H9 (cell line): ENCODE measurements around the gene NOMO2. TPM values are rescaled to one million over a fixed set of nuclear protein-coding genes. Genes with fewer than 3 reads are reported as not detected.
"Not testable (repeated sequence)": the region's sequence is repeated elsewhere in the genome, so short reads cannot be mapped to it uniquely, and the experiment has no call there.

ENCODE experiments used
- DNase-seq: peaks from one replicate; pipeline ENCODE4 v3.0.0-alpha.2; 2017
- H2AFZ ChIP-seq: one replicate; pipeline ENCODE4 v1.6.1; 2013; ENCODE audit warnings: mild to moderate bottlenecking, low read length, control low read depth, moderate library complexity
- H2AK5ac ChIP-seq: 2 replicates; pipeline ENCODE4 v1.6.1; 2013; ENCODE audit warnings: low read length, control low read depth, mixed read lengths; ENCODE audit not compliant: insufficient read length
- H2BK120ac ChIP-seq: one replicate; pipeline ENCODE4 v1.6.1; 2013; ENCODE audit warnings: low read depth, mild to moderate bottlenecking, low read length, control low read depth, inconsistent platforms; ENCODE audit not compliant: poor library complexity, severe bottlenecking
- H2BK12ac ChIP-seq: 2 replicates; pipeline ENCODE4 v1.6.1; 2013; ENCODE audit warnings: low read length, control low read depth, mixed read lengths, low read depth; ENCODE audit not compliant: insufficient read length
- H2BK15ac ChIP-seq: 2 replicates; pipeline ENCODE4 v1.6.1; 2013; ENCODE audit warnings: low read depth, low read length, control low read depth
- H2BK20ac ChIP-seq: one replicate; pipeline ENCODE4 v1.6.1; 2013; ENCODE audit warnings: low read depth, mild to moderate bottlenecking, low read length, control low read depth, inconsistent platforms; ENCODE audit not compliant: poor library complexity, severe bottlenecking
- H2BK5ac ChIP-seq: 2 replicates; pipeline ENCODE4 v1.6.1; 2013; ENCODE audit warnings: low read length, control low read depth, mixed read lengths; ENCODE audit not compliant: insufficient read length
- H3K14ac ChIP-seq: 2 replicates; pipeline ENCODE4 v1.6.1; 2013; ENCODE audit warnings: low read length, control low read depth; ENCODE audit not compliant: insufficient read depth
- H3K18ac ChIP-seq: 2 replicates; pipeline ENCODE4 v1.6.1; 2013; ENCODE audit warnings: low read depth, mild to moderate bottlenecking, mixed read lengths, low read length, control low read depth; ENCODE audit not compliant: insufficient read length
- H3K23ac ChIP-seq: 2 replicates; pipeline ENCODE4 v1.6.1; 2013; ENCODE audit warnings: low read length, control low read depth, mixed read lengths, low read depth; ENCODE audit not compliant: insufficient read length
- H3K23me2 ChIP-seq: 2 replicates; pipeline ENCODE4 v1.6.1; 2013; ENCODE audit warnings: low read depth, mild to moderate bottlenecking, mixed read lengths, low read length, control low read depth; ENCODE audit not compliant: insufficient read length, poor library complexity, severe bottlenecking
- H3K27ac ChIP-seq: 2 replicates; pipeline ENCODE4 v1.5.1; 2013; ENCODE audit warnings: low read length, control low read depth, mixed read lengths, low read depth; ENCODE audit not compliant: insufficient read length
- H3K27me3 ChIP-seq: 2 replicates; pipeline ENCODE4 v1.6.1; 2013; ENCODE audit warnings: low read length, control low read depth, inconsistent platforms; ENCODE audit not compliant: insufficient read depth
- H3K4ac ChIP-seq: 2 replicates; pipeline ENCODE4 v1.6.1; 2013; ENCODE audit warnings: low read depth, mild to moderate bottlenecking, control low read depth, inconsistent platforms, low read length, moderate library complexity
- H3K4me1 ChIP-seq: 2 replicates; pipeline ENCODE4 v1.6.1; 2013; ENCODE audit warnings: low read length, control low read depth, inconsistent platforms; ENCODE audit not compliant: insufficient read depth
- H3K4me2 ChIP-seq: 2 replicates; pipeline ENCODE4 v1.6.1; 2013; ENCODE audit warnings: low read length, control low read depth, mixed read lengths; ENCODE audit not compliant: insufficient read length, insufficient read depth
- H3K56ac ChIP-seq: 2 replicates; pipeline ENCODE4 v1.6.1; 2013; ENCODE audit warnings: low read depth, mild to moderate bottlenecking, mixed read lengths, low read length, control low read depth; ENCODE audit not compliant: insufficient read length
- H3K79me1 ChIP-seq: 2 replicates; pipeline ENCODE4 v1.6.1; 2013; ENCODE audit warnings: low read depth, mild to moderate bottlenecking, moderate library complexity, low read length, control low read depth, inconsistent platforms; ENCODE audit not compliant: insufficient read depth, poor library complexity, severe bottlenecking
- H3K79me2 ChIP-seq: 2 replicates; pipeline ENCODE4 v1.6.1; 2013; ENCODE audit warnings: low read length, control low read depth, inconsistent platforms; ENCODE audit not compliant: insufficient read depth
- H3K9ac ChIP-seq: 2 replicates; pipeline ENCODE4 v1.6.1; 2013; ENCODE audit warnings: low read length, control low read depth, mixed read lengths; ENCODE audit not compliant: insufficient read length; ENCODE audit errors: extremely low read depth
- H3K9me3 ChIP-seq: one replicate; pipeline ENCODE4 v1.6.1; 2013; ENCODE audit warnings: low read depth, low read length, inconsistent platforms; ENCODE audit not compliant: control insufficient read depth
- H3T11ph ChIP-seq: one replicate; pipeline ENCODE4 v1.6.1; 2013; ENCODE audit warnings: mild to moderate bottlenecking, low read length, control low read depth, inconsistent platforms
- H4K20me1 ChIP-seq: one replicate; pipeline ENCODE4 v1.6.1; 2013; ENCODE audit not compliant: control insufficient read depth, insufficient read length, insufficient read depth
- H4K5ac ChIP-seq: 2 replicates; pipeline ENCODE4 v1.6.1; 2013; ENCODE audit warnings: low read depth, mild to moderate bottlenecking, mixed read lengths, low read length, control low read depth; ENCODE audit not compliant: insufficient read length
- H4K8ac ChIP-seq: replicated peaks from 2 replicates; pipeline ENCODE4 v1.6.1; 2013; ENCODE audit warnings: low read length, control low read depth, mixed read lengths, low read depth; ENCODE audit not compliant: insufficient read length
- H4K91ac ChIP-seq: 2 replicates; pipeline ENCODE4 v1.6.1; 2013; ENCODE audit warnings: low read depth, mild to moderate bottlenecking, moderate library complexity, mixed read lengths, low read length, control low read depth; ENCODE audit not compliant: insufficient read length
- H3K27ac Mint-ChIP-seq, 3 experiments: 2 replicates in 2 of 3; 3 replicates in 1 of 3; pipeline ENCODE4 v1.8.0; 2020 to 2021; ENCODE audit warnings: mixed read lengths in 3 of 3, mild to moderate bottlenecking in 1 of 3, moderate library complexity in 1 of 3
- H3K27me3 Mint-ChIP-seq: 2 replicates; pipeline ENCODE4 v1.8.0; 2021; ENCODE audit warnings: low read depth, mild to moderate bottlenecking, moderate library complexity, mixed read lengths
- H3K36me3 Mint-ChIP-seq, 3 experiments: 2 replicates in 2 of 3; 3 replicates in 1 of 3; pipeline ENCODE4 v1.8.0; 2020 to 2021; ENCODE audit warnings: low read depth in 3 of 3, mixed read lengths in 3 of 3; ENCODE audit not compliant: insufficient read depth in 1 of 3
- H3K4me1 Mint-ChIP-seq, 2 experiments: 2 replicates each; pipeline ENCODE4 v1.8.0; 2020; ENCODE audit warnings: mixed read lengths in 2 of 2
- H3K4me3 Mint-ChIP-seq, 2 experiments: 2 replicates in 1 of 2; 3 replicates in 1 of 2; pipeline ENCODE4 v1.8.0; 2020 to 2021; ENCODE audit warnings: mild to moderate bottlenecking in 2 of 2, mixed read lengths in 2 of 2, moderate library complexity in 1 of 2
- H3K9me3 Mint-ChIP-seq, 2 experiments: 2 replicates in 1 of 2; 3 replicates in 1 of 2; pipeline ENCODE4 v1.8.0; 2020; ENCODE audit warnings: mild to moderate bottlenecking in 2 of 2, mixed read lengths in 2 of 2, moderate library complexity in 1 of 2
- WGBS: extraction: QIAGEN DNeasy Blood & Tissue Kit; methylation state at CpG from one replicate; pipeline ENCODE4 v1.1.7; 2013; ENCODE audit warnings: missing lambda C conversion rate, low lambda C conversion rate, mixed read lengths; ENCODE audit not compliant: insufficient read length; ENCODE audit errors: extremely low coverage; 5-methylcytosine and 5-hydroxymethylcytosine counted together
- total RNA-seq: library from RNA; stranded (reverse); gene quantifications from 2 replicates; pipeline ENCODE4 v1.2.1, GENCODE V29; 2021

Gene NOMO2
- total RNA-seq, 1 experiment from 2014 or later: 100 TPM

GRCh38 chr16:18521445-18522181 lies 40.3 kb downstream of the NOMO2 start:
- not testable (repeated sequence) for H2AK5ac ChIP-seq, H3K18ac ChIP-seq, H4K91ac ChIP-seq, DNase-seq, H3K9ac ChIP-seq, H3K79me1 ChIP-seq, H3K14ac ChIP-seq, H2BK20ac ChIP-seq, H4K5ac ChIP-seq, H3K27ac ChIP-seq, H2BK120ac ChIP-seq, H3K56ac ChIP-seq, H3K9me3 ChIP-seq, H3K27me3 ChIP-seq, H3T11ph ChIP-seq, H3K4ac ChIP-seq, H2BK15ac ChIP-seq, H3K9me3 Mint-ChIP-seq, H3K79me2 ChIP-seq, H3K36me3 Mint-ChIP-seq, H3K4me3 Mint-ChIP-seq, H2BK12ac ChIP-seq, H3K27ac Mint-ChIP-seq, H4K8ac ChIP-seq, H2AFZ ChIP-seq, H3K23ac ChIP-seq, H3K4me1 Mint-ChIP-seq, H2BK5ac ChIP-seq, H3K4me2 ChIP-seq, H4K20me1 ChIP-seq, H3K23me2 ChIP-seq, H3K27me3 Mint-ChIP-seq, H3K4me1 ChIP-seq
- no CpG with 5 or more reads among the region's 15 CpGs for WGBS

- not testable (repeated sequence) for H3K27me3 Mint-ChIP-seq, H4K91ac ChIP-seq, H3K9ac ChIP-seq, H2BK15ac ChIP-seq, H3K36me3 Mint-ChIP-seq, H2AK5ac ChIP-seq, H3K23ac ChIP-seq, H2BK20ac ChIP-seq, H3K27ac Mint-ChIP-seq, DNase-seq, H3K27ac ChIP-seq, H4K5ac ChIP-seq, H3K14ac ChIP-seq, H3K4me2 ChIP-seq, H2BK120ac ChIP-seq, H3K79me2 ChIP-seq, H2AFZ ChIP-seq, H3K9me3 Mint-ChIP-seq, H4K20me1 ChIP-seq, H3K18ac ChIP-seq, H4K8ac ChIP-seq, H3K27me3 ChIP-seq, H3K4me1 ChIP-seq, H3K56ac ChIP-seq, H3K4ac ChIP-seq, H3K79me1 ChIP-seq, H3K9me3 ChIP-seq, H3T11ph ChIP-seq, H3K4me3 Mint-ChIP-seq, H2BK12ac ChIP-seq, H3K23me2 ChIP-seq, H2BK5ac ChIP-seq, H3K4me1 Mint-ChIP-seq
- no CpG with 5 or more reads among the region's 12 CpGs for WGBS
These were observed 43.2 kb downstream of the NOMO2 start for GRCh38 chr16:18518536-18519283.
